ENCODE results near the gene EHBP1L1. TPM values are rescaled to one million over a fixed set of nuclear protein-coding genes. Genes with fewer than 3 reads are reported as not detected.
A peak's percentile ranks its signal among the peaks of the same experiment; 100 is the strongest.

Gene EHBP1L1
- total RNA-seq, result 10 to 100 TPM; 88.3 to 98.8 TPM

DNA sequence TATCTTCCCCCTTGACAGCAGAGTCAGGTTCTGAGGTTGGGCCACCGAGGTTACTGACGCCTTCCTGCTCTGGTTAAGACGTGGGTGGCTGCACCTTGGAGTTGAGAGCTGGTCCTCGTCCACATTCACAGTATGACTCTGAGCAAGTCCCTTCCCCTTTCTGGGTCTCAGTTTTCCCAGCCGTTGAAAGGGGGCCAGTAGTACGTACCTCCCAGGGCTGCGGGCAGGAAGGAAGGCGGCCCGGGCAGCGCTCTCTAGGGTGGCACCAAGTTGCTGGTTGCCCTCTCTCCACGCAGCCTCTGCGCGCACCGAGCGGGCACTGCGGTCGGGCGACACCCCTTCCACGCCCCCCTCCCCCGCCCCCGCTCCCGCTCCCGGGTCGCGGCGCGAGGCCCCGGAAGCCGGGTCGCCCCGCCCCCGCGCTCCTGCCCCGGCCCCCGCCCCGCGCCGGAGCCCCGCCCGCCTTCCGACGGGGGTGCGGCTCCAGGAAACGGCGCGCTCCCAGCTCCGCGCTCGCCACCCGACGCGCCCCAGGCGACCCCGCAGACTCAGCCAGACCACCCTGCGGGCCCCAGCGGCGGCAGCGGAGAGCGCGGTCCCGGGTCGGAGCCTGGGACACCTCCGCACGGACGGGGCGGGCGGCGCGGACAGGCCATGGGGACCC, at the start of gene EHBP1L1:
EHBP1L1 (plus strand) TSS at position 486 of the 664 bp plus-strand sequence. CDS start 250 bp downstream, outside the sequence.
- Mint-ChIP-seq H3K27ac (peak within 1 kb of the TSS; percentile 95), H3K4me3 (peak within 1 kb of the TSS; percentile 90), H3K4me1 (peaks cover 49% of the 10 kb centered on the region), H3K36me3 (ENCODE audit: low read depth) (peaks cover 43% of the 10 kb centered on the region), H3K27me3 (no peaks in the 10 kb centered on the region), H3K9me3 (ENCODE audit: low read depth) (no peaks in the 10 kb centered on the region)
- peak; percentile 85 for DNase-seq
- peak; percentile 28 for ATAC-seq
- ChIA-PET POLR2A (interaction anchor here (0.5 to 1.5 kb wide), 5 partner anchors 26 to 153 kb away, joined by 3 to 7 read pairs (median 5); partner anchors contain the start of genes MALAT1, NEAT1 and PCNX3), CTCF (interaction anchor here (0.6 to 3.6 kb wide), 13 partner anchors 10 to 313 kb away, joined by 3 to 56 read pairs (median 4); partner anchors contain the start of gene FIBP)
- intact Hi-C loops (cut with DNase I, micrococcal nuclease), result loop anchor here (1.0 to 5.0 kb wide), 10 partner anchors 13 to 713 kb away; partner anchors contain the start of genes C11orf68 (in 1 of the 2), CCDC85B (in 1 of the 2), DRAP1 (in 1 of the 2) and MAP3K11 (in 1 of the 2)

DNA sequence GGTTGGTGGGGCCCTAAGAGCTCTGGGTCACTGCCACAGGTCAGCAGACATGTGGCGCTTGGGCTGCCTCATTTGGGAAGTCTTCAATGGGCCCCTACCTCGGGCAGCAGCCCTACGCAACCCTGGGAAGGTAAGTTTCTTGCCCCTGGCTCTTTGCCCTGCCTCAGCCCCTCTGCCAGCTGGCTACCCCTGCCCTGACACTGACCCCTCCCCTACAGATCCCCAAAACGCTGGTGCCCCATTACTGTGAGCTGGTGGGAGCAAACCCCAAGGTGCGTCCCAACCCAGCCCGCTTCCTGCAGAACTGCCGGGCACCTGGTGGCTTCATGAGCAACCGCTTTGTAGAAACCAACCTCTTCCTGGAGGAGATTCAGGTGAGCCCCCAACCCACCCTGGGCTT, 49.1 kb upstream of the EHBP1L1 start:
- no peaks in the 10 kb centered on the region for H3K27me3 Mint-ChIP-seq

DNA sequence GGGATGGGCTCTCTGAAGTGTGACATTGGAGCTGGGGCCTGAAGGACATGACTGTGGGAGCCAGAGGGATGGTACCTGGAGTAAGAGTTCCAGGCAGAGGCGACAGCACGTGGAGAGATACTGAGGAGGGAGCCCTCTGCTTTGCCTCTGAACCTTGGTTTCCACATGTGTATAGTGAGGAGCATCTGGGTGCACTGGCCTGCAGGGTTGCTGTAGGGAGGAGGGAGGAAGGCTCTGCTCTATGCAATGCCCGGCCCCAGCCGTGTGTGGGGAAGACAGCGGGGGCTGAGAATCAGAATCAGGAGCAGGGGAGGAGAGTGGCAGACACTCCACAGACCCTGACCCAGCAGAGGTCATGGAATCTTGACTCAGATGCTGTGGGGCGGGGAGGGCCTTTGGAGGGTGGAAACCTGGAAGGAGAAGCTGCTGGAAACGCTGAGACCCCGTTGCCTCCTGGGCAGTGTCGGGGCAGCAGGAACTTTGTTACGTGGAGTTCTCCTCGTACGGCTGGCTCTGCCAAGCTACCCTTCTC, 47.0 kb upstream of the EHBP1L1 start:
- Mint-ChIP-seq H3K27ac (no peak overlapping the region), H3K4me1 (peaks cover 30% of the 10 kb centered on the region), H3K4me3 (no peak overlapping the region), H3K27me3 (no peaks in the 10 kb centered on the region), H3K36me3 (ENCODE audit: low read depth) (peaks cover 33% of the 10 kb centered on the region), H3K9me3 (ENCODE audit: low read depth) (no peaks in the 10 kb centered on the region)
- intact Hi-C loops (cut with DNase I, micrococcal nuclease), result no loop called here
- DNase-seq, result no peak
- CTCF ChIA-PET, result interaction anchor here (0.6 to 1.1 kb wide), 3 partner anchors 8 to 42 kb away, joined by 3 to 4 read pairs (median 4); no protein-coding TSS in a partner anchor
- no peak for ATAC-seq
- POLR2A ChIA-PET, result interaction anchor here (0.5 kb wide), 1 partner anchor 261 kb away, joined by 5 read pairs; no protein-coding TSS in a partner anchor

More for the DNA sequence above, 49.1 kb upstream of the EHBP1L1 start:
- Mint-ChIP-seq H3K4me3 (peak overlapping the region; percentile 86), H3K4me1 (peaks cover 48% of the 10 kb centered on the region), H3K9me3 (ENCODE audit: low read depth) (no peaks in the 10 kb centered on the region), H3K36me3 (ENCODE audit: low read depth) (peaks cover 27% of the 10 kb centered on the region), H3K27ac (no peak overlapping the region)
- no peak for ATAC-seq
- intact Hi-C loops (cut with DNase I, micrococcal nuclease), result no loop called here
- ChIA-PET POLR2A (interaction anchor here (0.5 kb wide), 1 partner anchor 748 kb away, joined by 3 read pairs; no protein-coding TSS in a partner anchor), CTCF (interaction anchor here (0.7 to 3.8 kb wide), 4 partner anchors 9 to 195 kb away, joined by 3 to 26 read pairs (median 3); no protein-coding TSS in a partner anchor)
- DNase-seq, result no peak

GRCh38 chr11:65529475-65530156, 46.2 kb upstream of the EHBP1L1 start:
- ChIA-PET POLR2A (interaction anchor here (0.6 kb wide), 1 partner anchor 38 kb away, joined by 4 read pairs; no protein-coding TSS in a partner anchor), CTCF (interaction anchor here (0.5 to 2.0 kb wide), 9 partner anchors 9 to 537 kb away, joined by 3 to 4 read pairs (median 3); no protein-coding TSS in a partner anchor)
- no peak for DNase-seq
- Mint-ChIP-seq H3K36me3 (ENCODE audit: low read depth) (peaks cover 33% of the 10 kb centered on the region), H3K27ac (peak overlapping the region; percentile 26), H3K27me3 (no peaks in the 10 kb centered on the region), H3K9me3 (ENCODE audit: low read depth) (no peaks in the 10 kb centered on the region), H3K4me1 (peaks cover 22% of the 10 kb centered on the region), H3K4me3 (no peak overlapping the region)
- intact Hi-C loops (cut with DNase I, micrococcal nuclease), result no loop called here
- ATAC-seq, result no peak

- intact Hi-C loops (cut with DNase I, micrococcal nuclease), result no loop called here
- peak; percentile 54 for DNase-seq
- no peak overlapping the region for H3K27ac Mint-ChIP-seq
- POLR2A ChIA-PET, result interaction anchor here (1.2 kb wide), 1 partner anchor 114 kb away, joined by 3 read pairs; no protein-coding TSS in a partner anchor
- ATAC-seq, result peak; percentile 72
- no peaks in the 10 kb centered on the region for H3K27me3 Mint-ChIP-seq
- peaks cover 33% of the 10 kb centered on the region for H3K36me3 Mint-ChIP-seq (ENCODE audit: low read depth)
- no peak overlapping the region for H3K4me3 Mint-ChIP-seq
- H3K4me1 Mint-ChIP-seq, result peaks cover 22% of the 10 kb centered on the region
- H3K9me3 Mint-ChIP-seq (ENCODE audit: low read depth), result no peaks in the 10 kb centered on the region
- CTCF ChIA-PET, result interaction anchor here (0.5 to 2.0 kb wide), 7 partner anchors 8 to 536 kb away, joined by 3 to 4 read pairs (median 3); no protein-coding TSS in a partner anchor
These were observed 45.7 kb upstream of the EHBP1L1 start for GRCh38 chr11:65530157-65530496.

- Mint-ChIP-seq H3K27ac (no peak overlapping the region), H3K27me3 (no peaks in the 10 kb centered on the region), H3K4me3 (no peak overlapping the region), H3K36me3 (ENCODE audit: low read depth) (peaks cover 24% of the 10 kb centered on the region), H3K4me1 (peaks cover 7% of the 10 kb centered on the region), H3K9me3 (ENCODE audit: low read depth) (no peaks in the 10 kb centered on the region)
- ATAC-seq, result no peak
- intact Hi-C loops (cut with DNase I, micrococcal nuclease), result no loop called here
- no peak for DNase-seq
- CTCF ChIA-PET, result no interaction called here
- POLR2A ChIA-PET, result interaction anchor here (1.1 kb wide), 1 partner anchor 107 kb away, joined by 4 read pairs; no protein-coding TSS in a partner anchor
These were observed 43.3 kb upstream of the EHBP1L1 start for GRCh38 chr11:65532388-65533064.

- no peaks in the 10 kb centered on the region for H3K27me3 Mint-ChIP-seq
- DNase-seq (no peak), ATAC-seq (no peak)
- H3K4me1 Mint-ChIP-seq, result no peaks in the 10 kb centered on the region
- peak overlapping the region; percentile 2 for H3K27ac Mint-ChIP-seq
- H3K4me3 Mint-ChIP-seq, result no peak overlapping the region
- intact Hi-C loops (cut with DNase I, micrococcal nuclease), result no loop called here
- POLR2A ChIA-PET, result interaction anchor here (0.5 to 0.6 kb wide), 2 partner anchors 52 to 148 kb away, joined by 3 read pairs; no protein-coding TSS in a partner anchor
- CTCF ChIA-PET, result no interaction called here
- no peaks in the 10 kb centered on the region for H3K9me3 Mint-ChIP-seq (ENCODE audit: low read depth)
- H3K36me3 Mint-ChIP-seq (ENCODE audit: low read depth), result peaks cover 24% of the 10 kb centered on the region
These were observed 40.8 kb upstream of the EHBP1L1 start for GRCh38 chr11:65535102-65535501.

DNA sequence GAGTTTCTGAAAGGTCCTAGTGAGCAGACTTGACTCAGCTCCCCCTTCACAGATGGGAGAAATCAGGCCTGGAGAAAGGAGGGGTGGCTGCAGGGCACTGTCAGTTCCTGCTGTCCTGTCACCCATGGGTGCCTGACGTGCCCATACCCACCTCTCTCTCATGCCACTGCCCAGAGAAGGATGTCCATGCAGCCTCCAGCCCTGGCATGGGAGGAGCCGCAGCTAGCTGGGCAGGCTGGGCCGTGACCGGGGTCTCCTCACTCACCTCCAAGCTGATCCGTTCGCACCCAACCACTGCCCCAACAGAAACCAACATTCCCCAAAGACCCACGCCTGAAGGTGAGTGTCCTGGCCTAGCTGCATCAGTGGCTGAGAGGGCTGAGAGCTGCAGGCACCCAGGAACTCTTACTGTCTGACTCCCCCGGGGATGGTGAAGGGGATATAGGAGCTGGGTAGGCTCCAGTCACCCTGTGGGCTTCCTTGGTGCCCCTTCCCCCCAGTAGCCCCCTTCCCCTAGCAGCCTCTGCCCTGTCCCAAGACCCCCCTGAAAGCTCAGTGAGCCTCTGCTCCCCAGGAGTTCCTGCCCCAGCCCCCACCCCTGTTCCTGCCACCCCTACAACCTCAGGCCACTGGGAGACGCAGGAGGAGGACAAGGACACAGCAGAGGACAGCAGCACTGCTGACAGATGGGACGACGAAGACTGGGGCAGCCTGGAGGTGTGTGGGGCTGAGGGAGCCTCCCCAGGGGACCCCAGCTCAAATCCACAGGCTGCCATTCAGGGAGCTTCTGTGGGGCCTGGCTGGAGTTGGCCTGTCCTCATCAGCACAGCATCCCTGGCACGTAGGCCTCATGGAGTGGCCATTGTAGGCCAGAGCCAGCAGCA, 39.2 kb upstream of the EHBP1L1 start:
- Mint-ChIP-seq H3K9me3 (ENCODE audit: low read depth) (no peaks in the 10 kb centered on the region), H3K27me3 (no peaks in the 10 kb centered on the region), H3K36me3 (ENCODE audit: low read depth) (peaks cover 17% of the 10 kb centered on the region), H3K4me1 (peaks cover 6% of the 10 kb centered on the region), H3K27ac (no peak overlapping the region), H3K4me3 (no peak overlapping the region)
- ATAC-seq (no peak), DNase-seq (no peak)
- POLR2A ChIA-PET, result interaction anchor here (0.5 to 0.9 kb wide), 4 partner anchors 37 to 316 kb away, joined by 3 read pairs; no protein-coding TSS in a partner anchor
- intact Hi-C loops (cut with DNase I, micrococcal nuclease), result no loop called here
- CTCF ChIA-PET, result interaction anchor here (0.6 to 1.3 kb wide), 4 partner anchors 9 to 220 kb away, joined by 3 to 4 read pairs (median 3); no protein-coding TSS in a partner anchor

DNA sequence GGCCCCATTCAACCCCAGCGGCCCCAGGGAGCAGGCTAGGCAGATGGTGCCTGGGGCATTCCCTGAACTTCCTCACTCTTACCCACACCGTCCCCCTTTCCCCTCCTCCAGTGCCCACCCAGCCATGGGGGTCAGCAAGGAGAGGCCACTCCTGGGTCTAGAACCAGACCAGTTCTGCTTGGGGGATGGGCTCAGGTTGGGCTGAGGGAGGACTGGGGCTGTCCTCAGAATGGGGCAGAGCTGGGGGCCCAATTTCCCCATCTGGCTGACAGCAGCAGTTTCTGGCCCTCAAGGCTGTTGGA, 38.6 kb upstream of the EHBP1L1 start:
- CTCF ChIA-PET, result interaction anchor here (0.6 to 1.0 kb wide), 3 partner anchors 111 to 221 kb away, joined by 3 read pairs; no protein-coding TSS in a partner anchor
- DNase-seq, result no peak
- peaks cover 13% of the 10 kb centered on the region for H3K36me3 Mint-ChIP-seq (ENCODE audit: low read depth)
- POLR2A ChIA-PET, result interaction anchor here (0.9 kb wide), 1 partner anchor 38 kb away, joined by 3 read pairs; no protein-coding TSS in a partner anchor
- no peaks in the 10 kb centered on the region for H3K27me3 Mint-ChIP-seq
- H3K9me3 Mint-ChIP-seq (ENCODE audit: low read depth), result no peaks in the 10 kb centered on the region
- H3K27ac Mint-ChIP-seq, result no peak overlapping the region
- ATAC-seq, result no peak
- H3K4me1 Mint-ChIP-seq, result peaks cover 10% of the 10 kb centered on the region
- H3K4me3 Mint-ChIP-seq, result no peak overlapping the region
- intact Hi-C loops (cut with DNase I, micrococcal nuclease), result no loop called here

Data from activated CD4-positive, alpha-beta T cell treated with anti-CD3 and anti-CD28 coated beads for 36 hours (primary cell).